Neural progenitor cell (in vitro differentiated cells): ENCODE measurements around the gene POPDC2.

Experiments used
- EZH2 ChIP-seq: fragments of 200-600 bp; sonication (generic); IDR thresholded peaks from 2 replicates; pipeline ENCODE4 v1.6.1; 2017; ENCODE audit warnings: antibody characterized with exemption, mild to moderate bottlenecking, moderate library complexity
- TF ChIP-seq, protein P1 (sequence below): fragments of 200-600 bp; sonication (generic); IDR thresholded peaks from 2 replicates; pipeline ENCODE4 v1.5.1; 2017; ENCODE audit warnings: antibody characterized with exemption, mild to moderate bottlenecking

- no peak for TF ChIP-seq EZH2
- TF ChIP-seq, protein P1, sequence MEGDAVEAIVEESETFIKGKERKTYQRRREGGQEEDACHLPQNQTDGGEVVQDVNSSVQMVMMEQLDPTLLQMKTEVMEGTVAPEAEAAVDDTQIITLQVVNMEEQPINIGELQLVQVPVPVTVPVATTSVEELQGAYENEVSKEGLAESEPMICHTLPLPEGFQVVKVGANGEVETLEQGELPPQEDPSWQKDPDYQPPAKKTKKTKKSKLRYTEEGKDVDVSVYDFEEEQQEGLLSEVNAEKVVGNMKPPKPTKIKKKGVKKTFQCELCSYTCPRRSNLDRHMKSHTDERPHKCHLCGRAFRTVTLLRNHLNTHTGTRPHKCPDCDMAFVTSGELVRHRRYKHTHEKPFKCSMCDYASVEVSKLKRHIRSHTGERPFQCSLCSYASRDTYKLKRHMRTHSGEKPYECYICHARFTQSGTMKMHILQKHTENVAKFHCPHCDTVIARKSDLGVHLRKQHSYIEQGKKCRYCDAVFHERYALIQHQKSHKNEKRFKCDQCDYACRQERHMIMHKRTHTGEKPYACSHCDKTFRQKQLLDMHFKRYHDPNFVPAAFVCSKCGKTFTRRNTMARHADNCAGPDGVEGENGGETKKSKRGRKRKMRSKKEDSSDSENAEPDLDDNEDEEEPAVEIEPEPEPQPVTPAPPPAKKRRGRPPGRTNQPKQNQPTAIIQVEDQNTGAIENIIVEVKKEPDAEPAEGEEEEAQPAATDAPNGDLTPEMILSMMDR: no peak
Observed at GRCh38 chr3:119594066-119594465, 66.3 kb downstream of the POPDC2 start.
